K562 (cell line): Measurements from ENCODE around the gene ANO10. TPM values are rescaled to one million over a fixed set of nuclear protein-coding genes. Genes with fewer than 3 reads are reported as not detected.

Experiments used
- BCLAF1 ChIP-seq, 2 experiments: fragments of 450-650 bp in 1 of 2; IDR thresholded peaks; 2 replicates each; pipeline ENCODE4 v1.6.1; 2011 to 2017; ENCODE audit warnings: low read depth in 2 of 2, antibody characterized with exemption in 1 of 2, borderline replicate concordance in 1 of 2, low read length in 1 of 2, mild to moderate bottlenecking in 1 of 2, mixed read lengths in 1 of 2; ENCODE audit not compliant: control insufficient read depth in 1 of 2
- CBX3 ChIP-seq, 2 experiments: IDR thresholded peaks; 1 replicate in 1 of 2; 2 replicates in 1 of 2; pipeline ENCODE4 v1.6.1; 2012; ENCODE audit warnings: inconsistent platforms in 2 of 2, low read length in 2 of 2, borderline replicate concordance in 1 of 2, control low read depth in 1 of 2
- CBX5 ChIP-seq: IDR thresholded peaks from 2 replicates; pipeline ENCODE4 v1.6.1; 2014; ENCODE audit warnings: low read depth, borderline replicate concordance
- CHD4 ChIP-seq: fragments of 200-600 bp; sonication (generic); IDR thresholded peaks from 3 replicates; pipeline ENCODE4 v1.6.1; 2012; ENCODE audit warnings: low read depth, mild to moderate bottlenecking, mixed read lengths, low read length, inconsistent platforms; ENCODE audit not compliant: insufficient read depth, insufficient replicate concordance, poor library complexity, severe bottlenecking
- E2F6 ChIP-seq, 2 experiments: IDR thresholded peaks; 2 replicates each; pipeline ENCODE4 v1.6.1; 2011; ENCODE audit warnings: borderline replicate concordance in 1 of 2, control low read depth in 1 of 2, low read depth in 1 of 2, low read length in 1 of 2, mild to moderate bottlenecking in 1 of 2, mixed read lengths in 1 of 2, moderate library complexity in 1 of 2; ENCODE audit not compliant: insufficient read depth in 1 of 2, insufficient read length in 1 of 2, poor library complexity in 1 of 2, severe bottlenecking in 1 of 2; ENCODE audit errors: extremely low read depth in 1 of 2
- IRF1 ChIP-seq: sonication (generic); formaldehyde crosslinking; IDR thresholded peaks from 2 replicates; pipeline ENCODE4 v1.8.0; 2022; ENCODE audit warnings: missing genetic modification reagents, mild to moderate bottlenecking, borderline replicate concordance
- KLF6 ChIP-seq: fragments of 250-450 bp; sonication (Bioruptor Pico); IDR thresholded peaks from 2 replicates; pipeline ENCODE4 v1.4.0; 2020; ENCODE audit warnings: mild to moderate bottlenecking, moderate library complexity, borderline replicate concordance
- MED1 ChIP-seq: sonication (generic); formaldehyde crosslinking; IDR thresholded peaks from 2 replicates; pipeline ENCODE4 v1.8.1; 2023; ENCODE audit warnings: missing genetic modification reagents, borderline replicate concordance
- NEUROD1 ChIP-seq: fragments of 150-350 bp; IDR thresholded peaks from 2 replicates; pipeline ENCODE4 v1.6.1; 2014; ENCODE audit warnings: borderline replicate concordance, low read length, low read depth; ENCODE audit not compliant: partially characterized antibody
- NFYB ChIP-seq: IDR thresholded peaks from 2 replicates; pipeline ENCODE4 v1.6.1; 2011; ENCODE audit warnings: mild to moderate bottlenecking, moderate library complexity; ENCODE audit not compliant: insufficient read length; ENCODE audit errors: extremely low read depth
- THRAP3 ChIP-seq: fragments of 450-650 bp; IDR thresholded peaks from 2 replicates; pipeline ENCODE4 v1.6.1; 2016; ENCODE audit warnings: mild to moderate bottlenecking, inconsistent platforms, borderline replicate concordance
- ZFPM2 ChIP-seq: fragments of 250-450 bp; sonication (Bioruptor Pico); IDR thresholded peaks from 2 replicates; pipeline ENCODE4 v1.5.1; 2022; ENCODE audit warnings: mild to moderate bottlenecking
- ZNF311 ChIP-seq: fragments of 250-450 bp; sonication (Bioruptor Pico); IDR thresholded peaks from 2 replicates; pipeline ENCODE4 v1.4.0; 2020; ENCODE audit warnings: mild to moderate bottlenecking, moderate library complexity
- ZNF583 ChIP-seq: fragments of 250-450 bp; sonication (Bioruptor Pico); IDR thresholded peaks from 2 replicates; pipeline ENCODE4 v1.4.0; 2020
- ZNF592 ChIP-seq: fragments of 450-650 bp; IDR thresholded peaks from 2 replicates; pipeline ENCODE4 v1.6.1; 2017; ENCODE audit warnings: antibody characterized with exemption, mild to moderate bottlenecking
- ZNF785 ChIP-seq: fragments of 250-450 bp; sonication (Bioruptor Pico); IDR thresholded peaks from 2 replicates; pipeline ENCODE4 v1.4.0; 2020; ENCODE audit warnings: mild to moderate bottlenecking
- polyA plus RNA-seq, 8 experiments: library from polyadenylated mRNA; depleted of rRNA in 4 of 8; stranded (reverse) in 5 of 8; unstranded in 3 of 8; fragments of >200 nt; fragmentation: Nextera tagmentation in 2 of 8; fragmentation: Illumina TruSeq in 1 of 8; extraction: Ambion mirVana in 2 of 8; extraction: Trizol in 1 of 8; gene quantifications; 2 replicates each; pipeline versions ENCODE4 v1.2.1 to v1.2.3, GENCODE V29; 2011 to 2014; ENCODE audit warnings: inconsistent platforms in 1 of 8, missing spikeins in 1 of 8
- total RNA-seq, 7 experiments: library from RNA; depleted of rRNA in 6 of 7; stranded (reverse); fragments of >200 nt in 6 of 7; fragmentation: Illumina TruSeq in 2 of 7; extraction: Trizol in 2 of 7; gene quantifications; 2 replicates each; pipeline versions ENCODE4 v1.2.1 to v1.2.3, GENCODE V29; 2011 to 2021; ENCODE audit warnings: low replicate concordance in 1 of 7

Gene ANO10
- total and polyA plus RNA-seq, 9 of the 15 experiments (the other 6 are each of a cell fraction or from before 2014, with no cell fraction given), result 6.4 to 46.0 (median 32.3) TPM

GRCh38 chr3:43659250-43659880 lies 37.6 kb upstream of the ANO10 start (continued):
- TF ChIP-seq ZNF592 (peak; percentile 88), CBX5 (0 out of 2 replicates have a peak, but pooled peaks have one; percentile 9), IRF1 (no peak), NFYB (no peak), CBX3 (IDR thresholded peaks at IDR 0.05; ENCODE audit: borderline replicate concordance in 1 of 2, low read length in 2 of 2) (0 out of 3 replicates have a peak, but pooled peaks of 1 of the 2 experiments have one; percentile 31), NEUROD1 (no peak), ZNF785 (no peak), ZNF583 (CRISPR knock-in tag) (peak; percentile 56; the same call in 1 of the 2 replicates), BCLAF1 (IDR thresholded peaks at IDR 0.05; ENCODE audit: borderline replicate concordance in 1 of 2, control insufficient read depth in 1 of 2, low read depth in 2 of 2, low read length in 1 of 2) (no peak), KLF6 (no peak), CHD4 (no peak), ZFPM2 (no peak), E2F6 (IDR thresholded peaks at IDR 0.05; ENCODE audit: borderline replicate concordance in 1 of 2, extremely low read depth in 1 of 2, insufficient read depth in 1 of 2, insufficient read length in 1 of 2, low read depth in 1 of 2, low read length in 1 of 2, poor library complexity in 1 of 2, severe bottlenecking in 1 of 2) (no peak), THRAP3 (no peak), MED1 (CRISPR knock-in tag) (no peak), ZNF311 (CRISPR knock-in tag) (no peak)
